HG03196 (cell line): ENCODE data around the gene ATRN.
A peak's percentile ranks its signal among the peaks of the same experiment; 100 is the strongest.
"Not testable (repeated sequence)": the region's sequence is repeated elsewhere in the genome, so short reads cannot be mapped to it uniquely, and the experiment has no call there.

ENCODE experiments used
- ATAC-seq: cut with Tn5 transposase; IDR thresholded peaks from one replicate; pipeline ENCODE4 v1.9.1; 2021; ENCODE audit not compliant: unreplicated experiment

The ATRN gene

GRCh38 chr20:3465301-3465700, 5.5 kb upstream of the ATRN start:
- no peak for ATAC-seq

GRCh38 chr20:3470208-3470626, 601 bp upstream of the ATRN start:
- no peak for ATAC-seq

GRCh38 chr20:3471397-3472021, 691 bp downstream of the ATRN start:
- peak; percentile 20 for ATAC-seq

GRCh38 chr20:3472105-3472504, 1.3 kb downstream of the ATRN start:
- ATAC-seq = no peak

- no peak for ATAC-seq
These were observed 2.5 kb downstream of the ATRN start for GRCh38 chr20:3473324-3473723.

GRCh38 chr20:3473944-3474343, 3.1 kb downstream of the ATRN start:
- no peak for ATAC-seq

- not testable (repeated sequence) for ATAC-seq
These were observed 6.4 kb downstream of the ATRN start for GRCh38 chr20:3477003-3477860.

- ATAC-seq = no peak
These were observed 7.2 kb downstream of the ATRN start for GRCh38 chr20:3477861-3478544.

- ATAC-seq = no peak
These were observed 8.2 kb downstream of the ATRN start for GRCh38 chr20:3479025-3479424.

- no peak for ATAC-seq
These were observed 9.2 kb downstream of the ATRN start for GRCh38 chr20:3479759-3480615.

GRCh38 chr20:3483309-3483708, 12.5 kb downstream of the ATRN start:
- no peak for ATAC-seq

- ATAC-seq = no peak
These were observed 13.0 kb downstream of the ATRN start for GRCh38 chr20:3483784-3484183.

- ATAC-seq = no peak
These were observed 15.1 kb downstream of the ATRN start for GRCh38 chr20:3485913-3486312.

GRCh38 chr20:3486850-3487249, 16.0 kb downstream of the ATRN start:
- no peak for ATAC-seq

- no peak for ATAC-seq
These were observed 21.9 kb downstream of the ATRN start for GRCh38 chr20:3492669-3493068.

GRCh38 chr20:3494218-3494617, 23.4 kb downstream of the ATRN start:
- no peak for ATAC-seq

GRCh38 chr20:3502878-3503277, 32.1 kb downstream of the ATRN start:
- ATAC-seq = no peak

GRCh38 chr20:3505148-3505547, 34.3 kb downstream of the ATRN start:
- no peak for ATAC-seq

- no peak for ATAC-seq
These were observed 38.2 kb downstream of the ATRN start for GRCh38 chr20:3509064-3509463.

GRCh38 chr20:3510110-3510509, 39.3 kb downstream of the ATRN start:
- ATAC-seq = no peak

GRCh38 chr20:3512239-3512638, 41.4 kb downstream of the ATRN start:
- ATAC-seq = not testable (repeated sequence)
